Measurements from ENCODE around the gene ATP5PD. TPM values are rescaled to one million over a fixed set of nuclear protein-coding genes. Genes with fewer than 3 reads are reported as not detected.

Gene ATP5PD
- total RNA-seq, 1 donor from 2014 or later = 133 TPM

DNA sequence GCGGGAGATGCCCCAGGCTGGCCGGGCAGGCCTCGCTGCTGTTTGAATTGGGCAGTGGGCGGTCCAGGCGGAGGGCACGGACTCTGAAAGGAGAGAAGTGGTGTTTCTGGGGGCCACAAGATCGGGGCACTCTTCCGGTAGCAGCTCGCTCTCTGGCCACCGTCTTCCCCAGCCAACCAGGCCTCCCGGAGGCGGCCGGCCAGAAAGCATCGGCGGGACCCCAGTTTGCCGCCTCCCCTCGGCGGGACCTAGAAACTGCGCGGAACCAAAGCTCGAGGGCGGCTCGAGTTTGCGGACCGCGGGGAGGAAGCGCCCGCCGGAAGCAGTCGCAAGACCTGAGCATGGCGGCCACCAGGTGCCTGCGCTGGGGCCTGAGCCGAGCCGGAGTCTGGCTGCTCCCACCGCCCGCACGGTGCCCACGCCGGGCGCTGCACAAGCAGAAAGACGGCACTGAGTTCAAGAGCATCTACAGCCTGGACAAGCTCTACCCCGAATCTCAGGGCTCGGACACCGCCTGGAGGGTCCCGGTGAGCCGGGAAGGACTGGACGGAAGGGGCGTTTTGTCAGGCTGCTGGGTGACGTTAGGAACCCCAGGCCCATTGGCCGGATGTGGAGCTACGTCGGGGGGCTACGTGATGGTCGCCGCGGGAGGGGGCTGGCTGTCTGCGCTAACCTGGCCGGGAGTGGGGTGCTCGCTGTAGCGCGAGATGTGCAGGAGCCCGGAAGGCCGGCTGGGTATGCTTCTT lies 34.2 kb downstream of the ATP5PD start, which contains the start of gene MRPL58:
TSS of gene MRPL58 (plus strand) at position 325 of the 746 bp plus-strand sequence. CDS start at position 342, 17 bp downstream.
- H3K4me3 ChIP-seq = peak within 1 kb of the TSS; percentile 68 to 88
- H3K36me3 ChIP-seq = peaks cover 3 to 10% of the 10 kb centered on the region in 2 donors
- intact Hi-C loops (cut with DNase I) = loop anchor here (1.0 kb wide), 3 partner anchors 20 to 51 kb away; no protein-coding TSS in a partner anchor
- peak within 1 kb of the TSS; percentile 83 to 91 for H3K27ac ChIP-seq
- no peaks in the 10 kb centered on the region for H3K9me3 ChIP-seq
- no peaks in the 10 kb centered on the region for H3K27me3 ChIP-seq
- peaks cover 4 to 18% of the 10 kb centered on the region in 2 donors for H3K4me1 ChIP-seq
- peak in 1 of 2 donors; percentile 89 for DNase-seq (ENCODE audit: low spot score in 2 of 2)
- TF ChIP-seq CTCF (IDR thresholded peaks at IDR 0.05) = peak; percentile 59 to 66 (median 63)

GRCh38 chr17:75012096-75012345 lies 34.7 kb downstream of the ATP5PD start:
- Histone ChIP-seq H3K4me3 (peak overlapping the region; percentile 68 to 88), H3K9me3 (no peaks in the 10 kb centered on the region), H3K27me3 (no peaks in the 10 kb centered on the region), H3K27ac (peak overlapping the region; percentile 83 to 91), H3K4me1 (peaks cover 4 to 18% of the 10 kb centered on the region in 2 donors), H3K36me3 (peaks cover 0 to 7% of the 10 kb centered on the region in 2 donors)
- no peak for TF ChIP-seq CTCF (IDR thresholded peaks at IDR 0.05)
- DNase-seq (ENCODE audit: low spot score in 2 of 2) = no peak
- intact Hi-C loops (cut with DNase I) = loop anchor here (1.0 kb wide), 2 partner anchors 20 to 24 kb away; no protein-coding TSS in a partner anchor

GRCh38 chr17:75011401-75012095 lies 35.2 kb downstream of the ATP5PD start:
- intact Hi-C loops (cut with DNase I) = loop anchor here (1.0 kb wide), 2 partner anchors 21 to 23 kb away; no protein-coding TSS in a partner anchor
- Histone ChIP-seq H3K27me3 (no peaks in the 10 kb centered on the region), H3K36me3 (peaks cover 0 to 2% of the 10 kb centered on the region in 2 donors), H3K9me3 (no peaks in the 10 kb centered on the region), H3K4me3 (peak overlapping the region; percentile 68 to 88), H3K27ac (peak overlapping the region; percentile 83 to 91), H3K4me1 (peaks cover 4 to 18% of the 10 kb centered on the region in 2 donors)
- peak in 1 of 2 donors; percentile 79 for DNase-seq (ENCODE audit: low spot score in 2 of 2)
- no peak for TF ChIP-seq CTCF (IDR thresholded peaks at IDR 0.05)

- Histone ChIP-seq H3K4me1 (peaks cover 4 to 18% of the 10 kb centered on the region in 2 donors), H3K27ac (peak overlapping the region in 1 of 2 donors; percentile 83), H3K9me3 (no peaks in the 10 kb centered on the region), H3K36me3 (no peaks in the 10 kb centered on the region), H3K27me3 (no peaks in the 10 kb centered on the region), H3K4me3 (no peak overlapping the region)
- no peak for DNase-seq (ENCODE audit: low spot score in 2 of 2)
- TF ChIP-seq CTCF (IDR thresholded peaks at IDR 0.05) = no peak
- intact Hi-C loops (cut with DNase I) = no loop called here
Measured at GRCh38 chr17:75010683-75011400, 35.9 kb downstream of the ATP5PD start.

DNA sequence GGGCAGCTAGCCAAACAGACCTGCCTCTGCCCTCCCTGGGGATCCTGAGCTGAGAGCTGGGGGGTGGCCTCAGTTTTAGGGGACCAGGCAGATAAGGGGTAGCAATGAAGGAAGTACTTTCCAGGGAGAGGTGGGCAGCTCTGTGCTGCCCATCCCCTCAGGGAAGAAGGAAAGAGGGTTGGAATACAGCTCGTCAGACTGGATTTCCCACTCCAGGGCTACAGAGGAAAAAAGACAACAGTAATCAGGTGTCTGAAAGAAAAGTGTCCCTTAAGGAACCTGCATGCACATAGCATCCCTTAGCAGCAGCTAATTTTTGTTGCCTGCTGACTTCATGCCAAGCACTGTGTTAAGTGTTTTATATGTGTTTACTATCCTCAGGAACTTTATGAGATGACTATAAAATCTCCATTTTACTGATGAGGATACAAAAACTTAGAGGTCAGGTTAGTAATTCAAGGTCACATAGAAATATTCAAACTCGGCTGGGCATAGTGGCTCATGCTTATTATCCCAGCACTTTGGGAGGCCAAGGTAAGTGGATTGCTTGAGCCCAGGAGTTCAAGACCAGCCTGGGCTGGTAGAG lies 37.5 kb downstream of the ATP5PD start:
- Histone ChIP-seq H3K4me1 (peaks cover 4 to 18% of the 10 kb centered on the region in 2 donors), H3K4me3 (no peak overlapping the region), H3K27ac (no peak overlapping the region), H3K36me3 (peaks cover 10 to 11% of the 10 kb centered on the region in 2 donors), H3K27me3 (no peaks in the 10 kb centered on the region), H3K9me3 (no peaks in the 10 kb centered on the region)
- no peak for DNase-seq (ENCODE audit: low spot score in 2 of 2)
- intact Hi-C loops (cut with DNase I) = no loop called here
- TF ChIP-seq CTCF (IDR thresholded peaks at IDR 0.05) = no peak
